HEK293T (cell line): ENCODE measurements around the gene CCDC51.

Source experiments
- ELF4 ChIP-seq: fragments of 450-650 bp; IDR thresholded peaks from 2 replicates; pipeline ENCODE4 v1.6.1; 2017; ENCODE audit warnings: antibody characterized with exemption
- FOXA1 ChIP-seq: fragments of 450-650 bp; IDR thresholded peaks from 2 replicates; pipeline ENCODE4 v1.6.1; 2016; ENCODE audit warnings: mild to moderate bottlenecking
- FOXK2 ChIP-seq: fragments of 450-650 bp; IDR thresholded peaks from 2 replicates; pipeline ENCODE4 v1.6.1; 2016; ENCODE audit warnings: mild to moderate bottlenecking
- HDGF ChIP-seq: fragments of 450-650 bp; IDR thresholded peaks from 2 replicates; pipeline ENCODE4 v1.6.1; 2017; ENCODE audit warnings: antibody characterized with exemption, borderline replicate concordance

GRCh38 chr3:48472923-48473616, 33.2 kb upstream of the CCDC51 start:
- 0 out of 2 replicates have a peak, but pooled peaks have one; percentile 12 for TF ChIP-seq HDGF
- no peak for TF ChIP-seq FOXK2
- no peak for TF ChIP-seq ELF4
- no peak for TF ChIP-seq FOXA1
